Stimulated activated CD4-positive, alpha-beta T cell treated with anti-CD3 and anti-CD28 coated beads, Interleukin-1b, Interleukin-23, amount 100 ng/mL, for 1 hour (primary cell): ENCODE results near the gene OGFOD3.
"Not testable (repeated sequence)": the region's sequence is repeated elsewhere in the genome, so short reads cannot be mapped to it uniquely, and the experiment has no call there.

ENCODE experiments used
- DNase-seq, 2 donors: peaks; one replicate each; pipeline ENCODE4 v3.0.0-alpha.2; 2020; ENCODE audit warnings: low read depth in 2 of 2

Gene OGFOD3

DNA sequence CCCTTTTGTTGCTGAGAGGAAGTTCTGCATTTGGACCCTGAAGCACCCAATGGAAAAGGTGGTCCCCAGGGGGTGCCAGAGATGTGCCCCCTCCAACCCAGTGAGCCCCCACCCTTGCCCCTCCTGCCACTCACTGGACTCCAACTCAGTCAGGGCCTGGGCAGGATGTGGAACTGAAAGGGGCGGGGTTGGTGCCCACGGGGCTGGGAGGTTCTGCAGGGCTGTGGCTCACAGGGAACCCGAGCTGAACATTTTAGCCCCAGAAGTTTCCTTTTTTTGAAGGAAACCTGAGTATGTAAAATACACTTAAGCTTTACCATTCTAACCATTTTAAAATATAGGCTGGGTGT, 15.8 kb upstream of the OGFOD3 start:
- DNase-seq = no peak

DNA sequence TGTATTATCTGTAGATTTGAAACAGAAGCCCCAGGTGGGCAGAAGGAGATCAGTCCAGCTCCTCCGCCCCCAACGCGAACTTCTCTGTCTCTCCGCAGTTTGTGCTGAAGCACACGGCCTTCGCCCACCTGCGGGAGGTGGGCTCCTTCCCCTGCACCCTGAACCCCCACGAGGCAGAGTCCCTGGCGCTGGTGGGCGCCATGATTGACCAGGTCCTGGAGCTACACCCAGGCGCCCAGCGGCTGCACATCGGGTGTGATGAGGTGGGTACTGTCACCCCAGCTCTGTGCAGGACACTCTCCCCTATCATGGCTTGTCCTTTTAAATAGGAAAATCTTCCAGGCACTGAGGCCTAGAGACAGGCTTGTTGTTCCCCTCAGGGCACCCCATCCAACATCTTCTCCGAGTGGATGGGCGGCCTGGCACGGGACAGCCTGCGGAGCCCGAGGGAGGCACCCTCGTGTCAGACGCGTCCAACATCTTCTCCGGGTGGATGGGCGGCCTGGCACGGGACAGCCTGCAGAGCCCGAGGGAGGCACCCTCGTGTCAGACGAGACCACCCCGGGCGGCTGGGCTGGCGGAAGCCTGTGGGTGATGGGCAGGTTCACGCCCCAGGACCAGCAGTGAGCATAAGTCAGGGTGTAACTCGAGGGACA, 15.3 kb upstream of the OGFOD3 start:
- no peak for DNase-seq

DNA sequence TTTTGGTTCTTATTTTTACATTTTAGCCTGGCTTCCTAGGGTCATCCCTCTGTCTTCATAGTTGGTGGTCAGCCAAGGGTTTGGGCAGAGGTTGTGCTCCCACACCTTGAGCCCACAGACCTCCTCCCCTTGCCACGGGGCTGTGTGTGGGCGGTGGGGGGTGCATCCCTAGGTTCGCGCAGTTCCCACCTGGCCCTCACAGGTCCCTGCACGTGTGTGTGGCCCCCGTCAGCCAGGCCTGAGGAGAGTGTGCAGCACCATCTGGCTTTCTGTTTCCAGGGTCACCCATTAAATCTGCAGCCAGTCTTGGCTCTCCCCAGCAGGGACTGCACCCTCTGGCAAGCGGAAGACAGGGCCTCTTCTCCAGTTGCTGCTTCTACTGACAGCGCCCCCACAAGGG, 13.6 kb upstream of the OGFOD3 start:
- no peak for DNase-seq

DNA sequence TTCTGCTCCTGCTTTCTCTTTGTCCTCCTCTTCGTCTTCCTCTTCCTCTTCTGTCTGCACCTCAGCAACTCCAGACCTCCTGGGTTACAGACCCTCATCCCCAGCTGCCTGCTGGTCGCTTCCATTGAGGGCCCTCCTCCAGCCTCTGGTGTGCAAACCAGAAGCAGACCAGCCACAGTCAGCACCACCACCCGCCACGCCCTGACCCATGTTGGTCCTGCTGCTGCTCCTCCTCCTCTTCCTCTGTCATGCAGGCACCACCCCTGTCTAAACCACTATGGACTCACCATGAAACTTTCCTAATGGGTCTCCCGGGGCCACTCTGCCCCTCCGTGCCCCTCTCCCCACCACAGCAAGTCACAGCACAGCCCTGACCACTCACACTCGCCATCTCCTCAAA, 11.4 kb upstream of the OGFOD3 start:
- no peak for DNase-seq

DNA sequence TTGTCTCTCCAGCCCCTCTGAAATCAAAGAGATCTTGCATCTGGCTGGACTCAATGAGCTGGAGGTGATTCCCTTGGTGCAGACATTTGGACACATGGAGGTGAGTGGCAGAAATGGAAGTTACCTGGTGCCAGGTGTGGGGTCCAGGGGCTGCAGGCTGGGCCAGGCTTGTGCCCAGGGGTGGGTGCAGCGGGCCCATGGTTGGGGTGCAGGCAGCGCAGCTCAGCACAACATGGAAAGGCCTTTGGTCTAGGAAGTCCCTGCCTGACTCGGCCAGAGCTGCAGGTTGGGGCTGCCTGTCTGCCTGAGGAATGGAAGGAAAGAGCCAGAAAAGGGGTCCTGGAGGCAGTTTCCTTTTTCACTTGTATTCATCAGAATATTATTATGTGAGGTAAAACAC, 10.2 kb upstream of the OGFOD3 start:
- no peak for DNase-seq

DNA sequence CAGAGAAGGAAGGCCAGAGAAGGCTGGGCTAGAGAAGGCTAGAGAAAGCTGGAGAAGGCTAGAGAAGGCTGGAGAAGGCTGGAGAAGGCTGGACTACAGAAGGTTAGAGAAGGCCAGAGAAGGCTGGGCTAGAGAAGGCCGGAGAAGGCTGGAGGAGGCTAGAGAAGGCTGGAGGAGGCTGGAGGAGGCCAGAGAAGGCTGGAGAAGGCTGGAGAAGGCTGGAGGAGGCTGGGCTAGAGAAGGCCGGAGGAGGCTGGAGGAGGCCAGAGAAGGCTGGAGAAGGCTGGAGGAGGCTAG, 6.4 kb upstream of the OGFOD3 start:
- DNase-seq = no peak

DNA sequence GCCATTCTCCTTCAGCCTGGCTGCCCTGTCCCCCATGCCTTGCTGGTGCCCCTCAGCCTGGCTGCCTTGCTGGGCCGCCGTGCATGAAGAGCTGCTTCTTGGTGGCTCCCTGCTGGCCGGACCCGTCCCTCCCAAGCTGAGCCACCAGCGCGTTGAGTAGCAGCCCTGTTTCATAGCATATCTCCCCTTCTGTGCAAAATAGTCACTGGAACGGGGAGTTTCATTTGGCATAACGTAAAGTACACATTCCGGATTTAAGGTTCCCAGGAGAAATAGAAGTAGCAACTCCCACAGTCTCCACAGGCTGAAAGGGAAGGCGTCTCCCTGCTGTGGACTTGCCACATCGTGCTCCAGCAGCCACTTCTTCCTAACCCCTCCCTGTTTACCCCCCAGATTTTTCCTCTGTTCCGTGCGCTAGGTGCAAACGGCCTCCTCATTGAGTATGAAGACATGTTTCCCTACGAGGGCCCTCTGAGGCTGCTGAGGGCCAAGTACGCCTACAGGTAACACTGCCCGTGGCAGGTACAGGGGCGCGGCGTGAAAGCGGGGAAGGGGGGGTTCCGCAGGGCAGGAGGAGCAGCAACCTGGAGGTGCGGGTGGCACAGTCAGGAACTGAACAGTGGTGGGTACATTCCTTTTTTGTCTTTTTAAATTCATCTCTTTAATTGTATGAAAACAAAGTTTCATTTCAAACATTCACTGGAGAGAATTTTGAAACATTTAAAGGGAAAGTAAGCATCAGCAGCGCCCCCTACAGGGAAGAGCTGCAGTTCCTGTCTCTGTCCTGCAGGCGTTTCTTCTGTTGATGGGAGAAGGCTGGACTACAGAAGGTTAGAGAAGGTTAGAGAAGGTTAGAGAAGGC, 5.8 kb upstream of the OGFOD3 start:
- peak in 1 of 2 donors; percentile 28 for DNase-seq

GRCh38 chr17:82419540-82419939, 1.2 kb upstream of the OGFOD3 start:
- no peak for DNase-seq

GRCh38 chr17:82416771-82417170, 1.6 kb downstream of the OGFOD3 start:
- no peak for DNase-seq

DNA sequence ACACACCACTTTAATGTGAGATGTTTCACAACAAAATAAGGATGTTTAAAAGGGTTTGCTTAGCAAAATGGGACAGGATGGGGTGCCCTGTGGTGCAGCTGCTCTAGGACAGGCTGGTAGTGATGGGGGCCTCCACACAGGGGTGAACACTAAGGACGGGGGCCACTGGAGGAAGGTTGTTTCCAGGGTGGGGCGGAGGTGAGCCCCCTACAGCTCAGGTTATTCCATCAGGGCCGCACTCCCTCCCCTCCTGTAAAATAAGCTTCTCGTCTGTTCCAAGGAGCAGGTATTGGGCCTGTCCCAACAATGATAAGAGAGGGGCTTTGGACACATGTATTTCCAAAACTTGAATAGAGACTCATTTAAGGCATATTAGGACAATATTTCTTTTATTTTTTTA, 2.1 kb downstream of the OGFOD3 start:
- DNase-seq = no peak

DNA sequence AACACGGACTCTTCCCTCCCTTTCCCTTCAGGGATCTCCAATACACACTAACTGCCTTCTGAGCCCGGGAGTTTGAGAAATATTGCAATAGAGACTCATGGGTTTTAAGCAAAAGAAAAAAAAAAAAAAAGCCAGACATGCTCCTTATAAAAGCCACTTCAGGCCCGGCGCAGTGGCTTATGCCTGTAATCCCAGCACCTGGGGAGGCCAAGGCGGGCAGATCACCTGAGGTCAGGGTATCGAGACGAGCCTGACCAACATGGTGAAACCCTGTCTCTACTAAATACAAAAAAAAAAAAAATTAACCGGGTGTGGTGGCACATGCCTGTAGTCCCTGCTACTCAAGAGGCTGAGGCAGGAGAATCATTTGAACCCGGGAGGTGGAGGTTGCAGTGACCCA, 2.6 kb downstream of the OGFOD3 start:
- DNase-seq = no peak

- no peak for DNase-seq
Measured at GRCh38 chr17:82415336-82415735, 3.0 kb downstream of the OGFOD3 start.

DNA sequence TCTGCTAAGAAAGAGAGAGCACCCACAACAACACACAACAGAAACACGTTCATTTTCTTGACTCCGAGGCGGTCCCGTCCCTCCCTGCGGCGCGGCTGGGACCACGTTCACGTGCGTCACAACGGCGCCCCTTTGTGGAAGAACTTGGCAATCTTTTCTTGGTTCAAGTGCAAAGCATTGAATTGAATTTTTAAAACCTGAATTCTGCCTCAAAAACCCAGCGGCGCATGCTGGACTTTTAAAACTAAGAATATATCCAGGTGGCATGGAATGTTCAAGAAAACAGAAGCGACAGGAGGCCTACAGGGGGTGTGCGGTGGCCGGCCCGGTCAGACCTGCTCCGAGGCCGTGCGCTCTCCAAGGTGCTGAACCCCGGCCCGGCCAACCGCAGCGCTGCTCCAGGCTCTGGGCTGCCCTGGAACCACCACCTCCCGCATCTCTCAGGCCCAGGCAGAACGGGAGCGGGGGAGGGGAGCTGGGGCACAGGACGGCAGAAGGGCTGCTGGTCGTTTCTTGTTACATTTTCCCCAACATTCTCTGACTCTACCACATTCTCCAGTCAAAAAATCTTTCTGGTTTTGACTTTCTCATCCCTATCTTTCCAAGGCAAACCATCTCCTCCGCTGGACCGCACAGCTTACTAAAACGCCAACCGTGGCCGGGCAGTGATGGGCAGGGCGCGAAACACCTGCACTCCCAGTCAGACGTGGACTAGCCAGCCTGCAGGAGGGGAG, 3.7 kb downstream of the OGFOD3 start:
- peak; percentile 32 to 60 for DNase-seq

DNA sequence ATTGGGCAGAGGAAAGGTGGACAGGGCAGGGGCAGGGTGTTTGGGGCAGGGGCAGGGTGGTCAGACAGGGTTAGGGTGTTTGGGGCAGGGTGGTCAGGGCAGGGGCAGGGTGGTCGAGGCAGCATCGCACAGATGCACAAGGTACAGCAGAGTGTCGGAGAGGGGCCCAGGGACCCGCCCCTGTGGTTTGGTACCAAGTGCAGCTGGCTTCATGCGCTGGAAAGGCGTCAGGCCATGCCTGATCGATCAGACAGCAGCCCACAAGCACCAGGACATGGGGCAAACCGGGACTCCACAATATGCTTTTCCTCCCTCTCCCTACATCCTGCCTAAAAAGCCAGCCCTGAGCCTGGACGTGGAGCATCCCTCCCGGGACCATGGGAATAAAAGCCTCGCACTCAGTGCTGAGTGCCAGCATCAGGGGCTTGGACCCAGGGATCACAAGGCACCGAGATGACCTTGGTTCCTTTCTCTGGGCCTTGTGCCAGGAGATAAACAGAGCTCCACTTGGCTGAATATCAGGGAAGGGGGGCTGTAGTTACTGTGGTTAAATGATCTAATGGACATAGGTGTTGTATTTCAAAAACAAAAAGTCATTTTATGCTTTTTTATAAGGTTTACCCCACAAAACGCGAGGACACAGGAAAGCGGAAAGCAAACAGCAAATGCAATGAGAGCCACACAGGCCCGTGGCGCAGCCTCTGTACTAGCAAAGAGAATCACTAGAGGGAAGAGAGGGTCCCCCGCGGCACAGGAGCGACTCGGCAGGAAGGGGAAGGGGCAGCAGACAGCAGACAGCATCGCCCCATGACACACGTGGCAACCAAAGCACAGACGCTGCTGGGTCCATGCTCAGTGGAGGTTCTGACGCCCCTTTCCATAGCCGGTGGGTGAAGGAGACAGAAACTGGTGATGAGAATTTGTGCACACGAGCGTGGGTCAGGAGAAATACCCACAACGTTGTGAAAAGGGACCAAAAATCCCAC, 5.6 kb downstream of the OGFOD3 start:
- no peak for DNase-seq

DNA sequence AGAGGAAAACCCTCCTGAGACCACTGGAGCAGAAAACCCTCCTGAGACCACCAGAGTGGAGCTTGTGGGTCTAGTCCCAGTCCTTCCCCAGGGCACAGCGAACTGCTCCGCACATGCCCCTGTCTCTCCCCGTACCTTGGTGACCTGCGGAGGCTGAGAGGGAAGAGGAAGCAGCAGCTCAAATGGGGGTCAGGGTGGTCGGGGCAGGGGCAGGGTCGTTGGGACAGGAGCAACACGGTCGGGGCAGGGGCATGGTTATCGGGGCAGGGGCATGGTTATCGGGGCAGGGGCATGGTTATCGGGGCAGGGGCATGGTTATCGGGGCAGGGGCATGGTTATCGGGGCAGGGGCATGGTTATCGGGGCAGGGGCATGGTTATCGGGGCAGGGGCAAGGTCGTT, 6.3 kb downstream of the OGFOD3 start:
- DNase-seq = not testable (repeated sequence)

GRCh38 chr17:82411396-82412053, 6.9 kb downstream of the OGFOD3 start:
- no peak for DNase-seq

GRCh38 chr17:82410014-82410716, 8.2 kb downstream of the OGFOD3 start:
- no peak for DNase-seq

DNA sequence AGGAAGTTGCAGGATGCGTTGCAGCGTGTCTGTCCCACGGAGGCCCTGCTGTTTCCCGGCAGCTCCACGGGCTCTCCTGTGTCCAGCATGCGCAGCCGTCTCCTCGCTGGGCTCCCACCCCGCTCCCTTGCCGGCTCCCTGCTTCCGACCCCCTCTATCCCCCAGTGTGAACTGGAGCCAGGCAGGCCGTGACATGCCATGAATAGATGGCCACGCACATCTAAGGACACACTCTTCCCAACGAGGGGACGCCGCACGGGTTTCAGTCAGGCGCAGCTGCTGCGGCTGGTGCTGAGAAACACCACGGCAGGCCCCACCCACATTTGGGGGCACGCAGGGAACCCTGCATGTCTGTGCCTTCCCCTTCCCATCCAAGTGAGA, 9.5 kb downstream of the OGFOD3 start:
- no peak for DNase-seq

- no peak for DNase-seq
Measured at GRCh38 chr17:82408288-82408937, 10.0 kb downstream of the OGFOD3 start.

- DNase-seq = no peak
Measured at GRCh38 chr17:82407255-82407654, 11.1 kb downstream of the OGFOD3 start.
